ENCODE measurements around the gene CCR6. TPM values are rescaled to one million over a fixed set of nuclear protein-coding genes. Genes with fewer than 3 reads are reported as not detected.

Gene CCR6
- total RNA-seq, 1 experiment from 2014 or later: not detected

DNA sequence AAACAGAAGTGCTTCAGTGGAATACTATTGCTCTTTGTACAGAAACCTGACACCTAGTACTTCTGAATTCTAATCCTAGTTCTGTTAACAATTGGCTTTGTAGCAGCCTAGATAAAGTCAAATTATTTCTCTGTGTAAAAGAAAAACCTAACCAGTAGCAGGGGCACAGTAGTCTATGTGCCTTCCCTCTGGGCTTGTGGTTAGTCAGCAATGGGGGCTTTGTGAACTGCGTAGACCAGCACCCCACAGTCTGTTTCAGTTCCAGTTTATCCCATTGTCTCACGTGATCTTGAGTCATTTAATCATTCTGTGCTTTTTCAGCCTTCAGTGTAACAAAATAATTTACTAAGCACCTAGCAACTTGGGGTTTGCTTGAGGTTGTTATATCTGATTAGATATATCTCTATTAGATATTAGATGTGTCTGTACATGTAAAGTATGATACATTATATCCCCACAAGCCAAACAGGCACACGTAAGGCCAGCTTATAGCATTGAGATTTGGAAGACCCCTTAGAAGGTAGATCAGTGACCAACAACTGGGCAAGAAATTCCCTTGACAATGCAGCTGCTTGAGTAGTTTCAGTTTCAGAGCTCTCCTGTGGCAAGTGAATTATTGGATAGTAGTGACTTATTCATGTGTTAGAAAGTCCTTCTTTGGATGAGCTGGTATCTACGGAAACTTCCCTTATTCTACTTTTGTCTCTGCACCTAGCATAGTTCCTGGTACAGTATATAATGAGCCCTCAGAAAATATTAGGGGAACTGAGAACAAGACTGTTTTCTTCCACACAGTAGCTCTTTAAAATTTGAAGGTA, 27.9 kb upstream of the CCR6 start:
- H3K23ac ChIP-seq (ENCODE audit: insufficient read length, low read depth, low read length): no peak overlapping the region
- H2BK12ac ChIP-seq (ENCODE audit: insufficient read length, low read depth, low read length): no peak overlapping the region
- H3K18ac ChIP-seq (ENCODE audit: insufficient read length, low read depth, low read length): no peak overlapping the region
- TF ChIP-seq, protein P1, sequence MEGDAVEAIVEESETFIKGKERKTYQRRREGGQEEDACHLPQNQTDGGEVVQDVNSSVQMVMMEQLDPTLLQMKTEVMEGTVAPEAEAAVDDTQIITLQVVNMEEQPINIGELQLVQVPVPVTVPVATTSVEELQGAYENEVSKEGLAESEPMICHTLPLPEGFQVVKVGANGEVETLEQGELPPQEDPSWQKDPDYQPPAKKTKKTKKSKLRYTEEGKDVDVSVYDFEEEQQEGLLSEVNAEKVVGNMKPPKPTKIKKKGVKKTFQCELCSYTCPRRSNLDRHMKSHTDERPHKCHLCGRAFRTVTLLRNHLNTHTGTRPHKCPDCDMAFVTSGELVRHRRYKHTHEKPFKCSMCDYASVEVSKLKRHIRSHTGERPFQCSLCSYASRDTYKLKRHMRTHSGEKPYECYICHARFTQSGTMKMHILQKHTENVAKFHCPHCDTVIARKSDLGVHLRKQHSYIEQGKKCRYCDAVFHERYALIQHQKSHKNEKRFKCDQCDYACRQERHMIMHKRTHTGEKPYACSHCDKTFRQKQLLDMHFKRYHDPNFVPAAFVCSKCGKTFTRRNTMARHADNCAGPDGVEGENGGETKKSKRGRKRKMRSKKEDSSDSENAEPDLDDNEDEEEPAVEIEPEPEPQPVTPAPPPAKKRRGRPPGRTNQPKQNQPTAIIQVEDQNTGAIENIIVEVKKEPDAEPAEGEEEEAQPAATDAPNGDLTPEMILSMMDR (conservative IDR thresholded peaks at IDR 0.05): no peak
- H4K8ac ChIP-seq (replicated peaks; ENCODE audit: insufficient read length, low read depth, low read length): no peak overlapping the region
- H3K14ac ChIP-seq (ENCODE audit: insufficient read depth, low read length): no peak overlapping the region
- H3K9me3 Mint-ChIP-seq: no peaks in the 10 kb centered on the region; a peak in 1 of 5 replicates
- H3K79me1 ChIP-seq (ENCODE audit: insufficient read depth, low read depth, low read length, poor library complexity, severe bottlenecking): no peaks in the 10 kb centered on the region
- no peak overlapping the region for H3K4ac ChIP-seq (ENCODE audit: low read depth, low read length)
- H2BK15ac ChIP-seq (ENCODE audit: low read depth, low read length): no peak overlapping the region
- no peaks in the 10 kb centered on the region for H3K79me2 ChIP-seq (ENCODE audit: insufficient read depth, low read length)
- H3K23me2 ChIP-seq (ENCODE audit: insufficient read length, low read depth, low read length, poor library complexity, severe bottlenecking): no peaks in the 10 kb centered on the region
- no CpG with 5 or more reads among the region's 4 CpGs for WGBS (ENCODE audit: extremely low coverage, insufficient read length, low lambda C conversion rate)
- no peak overlapping the region for H3T11ph ChIP-seq (ENCODE audit: low read length)
- no peaks in the 10 kb centered on the region; the same call in 1 of the 2 replicates for H3K4me1 ChIP-seq (ENCODE audit: insufficient read depth, low read length)
- H3K27me3 ChIP-seq (ENCODE audit: insufficient read depth, low read length): no peaks in the 10 kb centered on the region
- no peak for DNase-seq
- H2AFZ ChIP-seq (ENCODE audit: low read length): no peak overlapping the region
- peaks cover 1% of the 10 kb centered on the region for H3K27me3 Mint-ChIP-seq (ENCODE audit: low read depth)
- no peak overlapping the region for H2BK20ac ChIP-seq (ENCODE audit: low read depth, low read length, poor library complexity, severe bottlenecking)
- no peak overlapping the region for H4K5ac ChIP-seq (ENCODE audit: insufficient read length, low read depth, low read length)
- H3K4me1 Mint-ChIP-seq: peaks cover 16 to 21% of the 10 kb centered on the region in 2 experiments
- no peak overlapping the region for H2BK120ac ChIP-seq (ENCODE audit: low read depth, low read length, poor library complexity, severe bottlenecking)
- no peak overlapping the region for H3K27ac ChIP-seq (ENCODE audit: insufficient read length, low read depth, low read length)
- H3K4me3 Mint-ChIP-seq: no peak overlapping the region
- H3K9ac ChIP-seq (ENCODE audit: extremely low read depth, insufficient read length, low read length): no peak overlapping the region
- H3K9me3 ChIP-seq (ENCODE audit: control insufficient read depth, low read depth, low read length): no peaks in the 10 kb centered on the region
- no peak overlapping the region for H3K56ac ChIP-seq (ENCODE audit: insufficient read length, low read depth, low read length)
- no peak overlapping the region for H2AK5ac ChIP-seq (ENCODE audit: insufficient read length, low read length)
- H2BK5ac ChIP-seq (ENCODE audit: insufficient read length, low read length): no peak overlapping the region
- no peaks in the 10 kb centered on the region; a peak in 1 of 7 replicates for H3K36me3 Mint-ChIP-seq (ENCODE audit: insufficient read depth in 1 of 3, low read depth in 3 of 3)
- H3K4me2 ChIP-seq (ENCODE audit: insufficient read depth, insufficient read length, low read length): no peak overlapping the region
- no peak overlapping the region for H3K27ac Mint-ChIP-seq
- no peak overlapping the region for H4K91ac ChIP-seq (ENCODE audit: insufficient read length, low read depth, low read length)
- H4K20me1 ChIP-seq (ENCODE audit: control insufficient read depth, insufficient read depth, insufficient read length): no peaks in the 10 kb centered on the region
